IMR-90 (cell line): Measurements from ENCODE around the gene RNF125. TPM values are rescaled to one million over a fixed set of nuclear protein-coding genes. Genes with fewer than 3 reads are reported as not detected.

Source experiments
- ATAC-seq: fragments of 200-7000 bp; cut with Tn5 transposase; 2 replicates; pipeline ENCODE4 v1.9.1; 2020; ENCODE audit warnings: low read depth, mild to moderate bottlenecking, moderate library complexity
- BruUV-seq: library from RNA; stranded (reverse); fragments of 400-500 nt; replicated peaks from 2 replicates; lab custom pipeline; 2021; lab: Mats Ljungman, UMichigan
- CTCF ChIA-PET: fragments of 300-600 bp; formaldehyde crosslinking; extraction: SDS; loops from one replicate; lab custom pipeline; 2021; ENCODE audit warnings: antibody characterized with exemption; lab: Yijun Ruan, JAX
- POLR2A ChIA-PET: fragments of 300-600 bp; sonication (Branson Sonifier 250); formaldehyde crosslinking; loops from one replicate; lab custom pipeline; 2022; ENCODE audit warnings: antibody characterized with exemption; ENCODE audit not compliant: unreplicated experiment; lab: Charles Lee
- DNase-seq: peaks from one replicate; pipeline ENCODE4 v3.0.0; 2013
- H2AFZ ChIP-seq: replicated peaks from 2 replicates; pipeline ENCODE3; 2013; ENCODE audit warnings: low read length, mild to moderate bottlenecking; ENCODE audit not compliant: poor library complexity
- H2AK5ac ChIP-seq: 2 replicates; pipeline ENCODE4 v1.6.1; 2013; ENCODE audit warnings: low read depth, low read length, inconsistent platforms
- H2AK9ac ChIP-seq: replicated peaks from 2 replicates; pipeline ENCODE3; 2013; ENCODE audit warnings: mild to moderate bottlenecking, low read depth, low read length, moderate library complexity; ENCODE audit not compliant: poor library complexity
- H2BK120ac ChIP-seq: 2 replicates; pipeline ENCODE4 v1.6.1; 2013; ENCODE audit warnings: low read depth, low read length, inconsistent platforms
- H2BK15ac ChIP-seq: 3 replicates; pipeline ENCODE4 v1.6.1; 2013; ENCODE audit warnings: low read depth, low read length, inconsistent platforms
- H2BK20ac ChIP-seq: 2 replicates; pipeline ENCODE4 v1.6.1; 2013; ENCODE audit warnings: low read depth, mild to moderate bottlenecking, inconsistent platforms, low read length, moderate library complexity
- H2BK5ac ChIP-seq: 2 replicates; pipeline ENCODE4 v1.6.1; 2013; ENCODE audit warnings: mild to moderate bottlenecking, low read depth, low read length, inconsistent platforms; ENCODE audit not compliant: poor library complexity, severe bottlenecking
- H3K14ac ChIP-seq: replicated peaks from 2 replicates; pipeline ENCODE4 v1.6.1; 2013; ENCODE audit warnings: low read depth, low read length, inconsistent platforms
- H3K18ac ChIP-seq: 2 replicates; pipeline ENCODE4 v1.6.1; 2013; ENCODE audit warnings: low read depth, low read length, control low read depth
- H3K23ac ChIP-seq: 2 replicates; pipeline ENCODE4 v1.6.1; 2013; ENCODE audit warnings: low read depth, low read length, inconsistent platforms
- H3K27ac ChIP-seq: 2 replicates; pipeline ENCODE4 v1.5.1; 2013; ENCODE audit warnings: mild to moderate bottlenecking, control low read depth, low read length; ENCODE audit not compliant: insufficient read depth
- H3K27me3 ChIP-seq: 2 replicates; pipeline ENCODE4 v1.6.1; 2013; ENCODE audit warnings: low read length; ENCODE audit not compliant: control insufficient read depth, insufficient read depth
- H3K36me3 ChIP-seq: 2 replicates; pipeline ENCODE4 v1.6.1; 2013; ENCODE audit warnings: low read length, mixed read lengths; ENCODE audit not compliant: control insufficient read depth, insufficient read depth
- H3K4ac ChIP-seq: 2 replicates; pipeline ENCODE4 v1.6.1; 2013; ENCODE audit warnings: low read depth, low read length, inconsistent platforms
- H3K4me1 ChIP-seq: 2 replicates; pipeline ENCODE4 v1.6.1; 2013; ENCODE audit warnings: low read length, mixed read lengths; ENCODE audit not compliant: control insufficient read depth, insufficient read depth
- H3K4me2 ChIP-seq: 2 replicates; pipeline ENCODE4 v1.6.1; 2013; ENCODE audit warnings: low read depth, mild to moderate bottlenecking, control low read depth, low read length, moderate library complexity
- H3K4me3 ChIP-seq: 2 replicates; pipeline ENCODE4 v1.5.1; 2013; ENCODE audit warnings: low read depth, mild to moderate bottlenecking, control low read depth, low read length, moderate library complexity; ENCODE audit not compliant: insufficient read depth
- H3K56ac ChIP-seq: 2 replicates; pipeline ENCODE4 v1.6.1; 2013; ENCODE audit warnings: low read length, inconsistent platforms; ENCODE audit not compliant: insufficient read depth; ENCODE audit errors: extremely low read depth
- H3K79me1 ChIP-seq, 2 experiments: 2 replicates each; pipeline ENCODE4 v1.6.1; 2013; ENCODE audit warnings: low read length in 2 of 2, inconsistent platforms in 1 of 2, low read depth in 1 of 2
- H3K9ac ChIP-seq: 2 replicates; pipeline ENCODE4 v1.6.1; 2013; ENCODE audit warnings: low read depth, low read length, control low read depth
- H3K9me1 ChIP-seq: 2 replicates; pipeline ENCODE4 v1.6.1; 2013; ENCODE audit warnings: low read length, inconsistent platforms; ENCODE audit not compliant: insufficient read depth
- H3K9me3 ChIP-seq: 2 replicates; pipeline ENCODE4 v1.6.1; 2013; ENCODE audit warnings: low read length; ENCODE audit not compliant: control insufficient read depth, insufficient read depth
- H4K20me1 ChIP-seq: 2 replicates; pipeline ENCODE4 v1.6.1; 2013; ENCODE audit warnings: low read length, inconsistent platforms; ENCODE audit not compliant: insufficient read depth
- H4K5ac ChIP-seq: 2 replicates; pipeline ENCODE4 v1.6.1; 2013; ENCODE audit warnings: mild to moderate bottlenecking, low read depth, low read length, control low read depth
- H4K8ac ChIP-seq, 2 experiments: 2 replicates each; pipeline ENCODE4 v1.6.1; 2013; ENCODE audit warnings: low read depth in 2 of 2, low read length in 2 of 2, control low read depth in 1 of 2, inconsistent platforms in 1 of 2
- H4K91ac ChIP-seq: 2 replicates; pipeline ENCODE4 v1.6.1; 2013; ENCODE audit warnings: low read depth, low read length, inconsistent platforms; ENCODE audit not compliant: insufficient read depth
- BHLHE40 ChIP-seq: fragments of 150-350 bp; IDR thresholded peaks from 2 replicates; pipeline ENCODE4 v1.6.1; 2016; ENCODE audit warnings: mild to moderate bottlenecking, low read depth, low read length
- CHD1 ChIP-seq: IDR thresholded peaks from 2 replicates; pipeline ENCODE4 v1.6.1; 2012; ENCODE audit warnings: low read depth, low read length, improper control_type of control experiment
- MAFK ChIP-seq: IDR thresholded peaks from 2 replicates; pipeline ENCODE4 v1.6.1; 2012; ENCODE audit warnings: low read depth, low read length, improper control_type of control experiment
- MAZ ChIP-seq: IDR thresholded peaks from 2 replicates; pipeline ENCODE4 v1.6.1; 2012; ENCODE audit warnings: low read depth, mild to moderate bottlenecking, low read length, improper control_type of control experiment, moderate library complexity, borderline replicate concordance
- MXI1 ChIP-seq: IDR thresholded peaks from 2 replicates; pipeline ENCODE4 v1.6.1; 2012; ENCODE audit warnings: low read depth, mild to moderate bottlenecking, low read length, moderate library complexity, borderline replicate concordance
- NFE2L2 ChIP-seq: fragments of 150-350 bp; IDR thresholded peaks from 2 replicates; pipeline ENCODE4 v1.6.1; 2016; ENCODE audit warnings: low read depth, mild to moderate bottlenecking, low read length
- POLR2A ChIP-seq: IDR thresholded peaks from 2 replicates; pipeline ENCODE4 v1.6.1; 2012; ENCODE audit warnings: mild to moderate bottlenecking, low read depth, low read length
- RCOR1 ChIP-seq: IDR thresholded peaks from 2 replicates; pipeline ENCODE4 v1.6.1; 2012; ENCODE audit warnings: mild to moderate bottlenecking, low read length, improper control_type of control experiment; ENCODE audit not compliant: insufficient replicate concordance
- RFX5 ChIP-seq: IDR thresholded peaks from 2 replicates; pipeline ENCODE4 v1.8.0; 2012; ENCODE audit warnings: low read depth, mild to moderate bottlenecking, low read length, moderate library complexity
- SMC3 ChIP-seq: fragments of 150-350 bp; IDR thresholded peaks from 2 replicates; pipeline ENCODE4 v1.6.1; 2016; ENCODE audit warnings: low read depth, mild to moderate bottlenecking, antibody characterized with exemption, low read length, moderate library complexity
- WGBS, 2 experiments: methylation state at CpG; one replicate each; pipeline versions ENCODE4 v1.1.5 to v1.1.7; 2013; ENCODE audit warnings: missing lambda C conversion rate in 2 of 2; ENCODE audit not compliant: insufficient read length in 1 of 2; ENCODE audit errors: extremely low coverage in 2 of 2; 5-methylcytosine and 5-hydroxymethylcytosine counted together
- dilution Hi-C: fragments of 300-500 bp; cut with HindIII; formaldehyde crosslinking; loops from one replicate; pipeline ENCODE4 v1.14.3; 2018; ENCODE audit warnings: low sequenced_read_pairs; ENCODE audit not compliant: unreplicated experiment
- in situ Hi-C: fragments of 300-500 bp; cut with MboI; formaldehyde crosslinking; loops from 3 replicates; pipeline ENCODE4 v1.14.3; 2019; ENCODE audit warnings: low sequenced_read_pairs, inconsistent platforms, mixed read lengths
- intact Hi-C: fragments of 100-400 bp; cut with micrococcal nuclease; formaldehyde crosslinking; loops from 2 replicates; pipeline ENCODE4 v1.10.0; 2022
- polyA plus RNA-seq, 3 experiments: library from polyadenylated mRNA; depleted of rRNA; stranded (reverse); fragments of >200 nt; gene quantifications; 2 replicates each; pipeline ENCODE4 v1.2.3, GENCODE V29; 2012; ENCODE audit warnings: low replicate concordance in 1 of 3
- total RNA-seq: library from RNA; depleted of rRNA; stranded (reverse); fragments of >200 nt; gene quantifications from 2 replicates; pipeline ENCODE4 v1.2.3, GENCODE V29; 2012
- TF ChIP-seq, protein P1 (sequence below): conservative IDR thresholded peaks from 2 replicates; pipeline ENCODE4 v1.5.1; 2012; ENCODE audit warnings: mild to moderate bottlenecking, low read depth, low read length, improper control_type of control experiment
- TF ChIP-seq, protein P2 (sequence below): fragments of 150-350 bp; IDR thresholded peaks from 2 replicates; pipeline ENCODE4 v1.6.1; 2016; ENCODE audit warnings: low read depth, mild to moderate bottlenecking, low read length, moderate library complexity, borderline replicate concordance

The RNF125 gene
- total and polyA plus RNA-seq, 2 of the 4 experiments (the other 2 are of a cell fraction), result under 0.01 to 0.10 TPM

DNA sequence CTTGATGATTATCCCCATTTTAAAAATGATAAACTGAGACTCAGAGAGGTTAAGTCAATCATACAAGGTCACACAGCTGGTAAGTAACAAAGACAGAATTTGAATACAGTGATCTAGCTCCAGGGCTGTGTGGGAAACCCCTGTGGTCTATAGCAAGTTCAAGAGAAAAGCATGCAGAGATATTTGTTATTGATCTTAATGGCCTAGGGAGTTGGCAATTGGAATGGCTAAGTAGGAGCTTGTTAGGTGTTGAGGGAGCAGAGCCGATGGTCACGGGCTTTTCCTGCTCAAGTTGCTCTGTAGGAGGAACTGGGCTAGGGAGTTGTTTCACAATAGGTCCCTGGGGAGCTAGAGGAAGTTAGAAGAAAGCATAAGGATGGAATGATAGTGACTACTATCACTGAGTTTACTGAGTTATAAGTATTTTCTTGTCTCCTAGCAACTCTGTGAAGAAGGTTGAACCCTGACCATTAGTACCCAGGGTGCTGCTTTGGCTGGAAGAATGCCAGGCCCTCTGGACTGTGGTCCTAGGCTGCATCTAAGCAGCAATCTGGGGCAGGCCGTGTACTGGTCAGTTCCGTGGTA, 30.0 kb downstream of the RNF125 start:
- H4K5ac ChIP-seq, result no peak overlapping the region
- peak; percentile 3 for DNase-seq

More for the DNA sequence above, 30.0 kb downstream of the RNF125 start:
- no peak overlapping the region for H2BK5ac ChIP-seq
- dilution Hi-C loops, result no loop called here
- no peak overlapping the region for H2AFZ ChIP-seq
- no peak overlapping the region for H2BK15ac ChIP-seq
- ATAC-seq, result peak; percentile 44; the same call in 1 of the 2 replicates
- BruUV-seq, result no TSS peak
- H2AK9ac ChIP-seq, result no peak overlapping the region
- H3K14ac ChIP-seq, result no peak overlapping the region
- ChIA-PET CTCF (interaction anchor here (0.6 kb wide), 1 partner anchor 37 kb away, joined by 4 read pairs; no protein-coding TSS in a partner anchor), POLR2A (no interaction called here)
- WGBS, 2 experiments, result 57% methylated on average over 3 of the region's 4 CpGs; no CpG with 5 or more reads in 1 of the 2 experiments
- H3K9ac ChIP-seq, result no peak overlapping the region
- H4K20me1 ChIP-seq, result no peaks in the 10 kb centered on the region
- H3K4ac ChIP-seq, result no peak overlapping the region
- H2BK120ac ChIP-seq, result no peak overlapping the region
- in situ Hi-C loops, result no loop called here
- H3K79me1 ChIP-seq, result no peaks in the 10 kb centered on the region
- intact Hi-C loops, result no loop called here
- no peak overlapping the region for H2AK5ac ChIP-seq
- TF ChIP-seq, protein P1, sequence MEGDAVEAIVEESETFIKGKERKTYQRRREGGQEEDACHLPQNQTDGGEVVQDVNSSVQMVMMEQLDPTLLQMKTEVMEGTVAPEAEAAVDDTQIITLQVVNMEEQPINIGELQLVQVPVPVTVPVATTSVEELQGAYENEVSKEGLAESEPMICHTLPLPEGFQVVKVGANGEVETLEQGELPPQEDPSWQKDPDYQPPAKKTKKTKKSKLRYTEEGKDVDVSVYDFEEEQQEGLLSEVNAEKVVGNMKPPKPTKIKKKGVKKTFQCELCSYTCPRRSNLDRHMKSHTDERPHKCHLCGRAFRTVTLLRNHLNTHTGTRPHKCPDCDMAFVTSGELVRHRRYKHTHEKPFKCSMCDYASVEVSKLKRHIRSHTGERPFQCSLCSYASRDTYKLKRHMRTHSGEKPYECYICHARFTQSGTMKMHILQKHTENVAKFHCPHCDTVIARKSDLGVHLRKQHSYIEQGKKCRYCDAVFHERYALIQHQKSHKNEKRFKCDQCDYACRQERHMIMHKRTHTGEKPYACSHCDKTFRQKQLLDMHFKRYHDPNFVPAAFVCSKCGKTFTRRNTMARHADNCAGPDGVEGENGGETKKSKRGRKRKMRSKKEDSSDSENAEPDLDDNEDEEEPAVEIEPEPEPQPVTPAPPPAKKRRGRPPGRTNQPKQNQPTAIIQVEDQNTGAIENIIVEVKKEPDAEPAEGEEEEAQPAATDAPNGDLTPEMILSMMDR, result no peak
- TF ChIP-seq, protein P2, sequence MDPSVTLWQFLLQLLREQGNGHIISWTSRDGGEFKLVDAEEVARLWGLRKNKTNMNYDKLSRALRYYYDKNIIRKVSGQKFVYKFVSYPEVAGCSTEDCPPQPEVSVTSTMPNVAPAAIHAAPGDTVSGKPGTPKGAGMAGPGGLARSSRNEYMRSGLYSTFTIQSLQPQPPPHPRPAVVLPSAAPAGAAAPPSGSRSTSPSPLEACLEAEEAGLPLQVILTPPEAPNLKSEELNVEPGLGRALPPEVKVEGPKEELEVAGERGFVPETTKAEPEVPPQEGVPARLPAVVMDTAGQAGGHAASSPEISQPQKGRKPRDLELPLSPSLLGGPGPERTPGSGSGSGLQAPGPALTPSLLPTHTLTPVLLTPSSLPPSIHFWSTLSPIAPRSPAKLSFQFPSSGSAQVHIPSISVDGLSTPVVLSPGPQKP, result no peak
- TF ChIP-seq NFE2L2 (no peak), CHD1 (no peak), SMC3 (no peak), RFX5 (no peak), POLR2A (no peak), MAFK (no peak), MAZ (no peak), BHLHE40 (no peak), RCOR1 (no peak), MXI1 (no peak)
- no peak overlapping the region for H3K4me3 ChIP-seq
- no peaks in the 10 kb centered on the region for H3K9me3 ChIP-seq
- no peak overlapping the region for H3K23ac ChIP-seq
- no peak overlapping the region for H4K8ac ChIP-seq
- H4K91ac ChIP-seq, result no peak overlapping the region
- no peaks in the 10 kb centered on the region for H3K27me3 ChIP-seq
- no peak overlapping the region for H3K4me2 ChIP-seq
- no peak overlapping the region for H3K27ac ChIP-seq
- H3K56ac ChIP-seq, result no peak overlapping the region
- H2BK20ac ChIP-seq, result no peak overlapping the region
- H3K4me1 ChIP-seq, result no peaks in the 10 kb centered on the region
- H3K9me1 ChIP-seq, result no peaks in the 10 kb centered on the region
- H3K18ac ChIP-seq, result no peak overlapping the region
- no peaks in the 10 kb centered on the region for H3K36me3 ChIP-seq
